Cerebellar cortex (tissue), 1 donor: ENCODE data around the gene RALGPS1.

Source experiments
- DNase-seq: peaks from one replicate; pipeline ENCODE4 v3.0.0-alpha.2; 2015; ENCODE audit warnings: low spot score

RALGPS1 gene

GRCh38 chr9:127225801-127226625 lies 311.4 kb downstream of the RALGPS1 start:
- DNase-seq = peak; percentile 33

- no peak for DNase-seq
Measured at GRCh38 chr9:127229691-127230417, 315.3 kb downstream of the RALGPS1 start.

- no peak for DNase-seq
Measured at GRCh38 chr9:127231666-127232065, 317.1 kb downstream of the RALGPS1 start.

- no peak for DNase-seq
Measured at GRCh38 chr9:127232833-127233549, 318.4 kb downstream of the RALGPS1 start.

- no peak for DNase-seq
Measured at GRCh38 chr9:127233550-127233949, 319.0 kb downstream of the RALGPS1 start.

- DNase-seq = no peak
Measured at GRCh38 chr9:127233989-127234388, 319.4 kb downstream of the RALGPS1 start.

- no peak for DNase-seq
Measured at GRCh38 chr9:127237801-127238200, 323.2 kb downstream of the RALGPS1 start.

- DNase-seq = no peak
Measured at GRCh38 chr9:127241354-127241753, 326.8 kb downstream of the RALGPS1 start.

- peak; percentile 98 for DNase-seq
Measured at GRCh38 chr9:127244609-127245601, 330.3 kb downstream of the RALGPS1 start.

- no peak for DNase-seq
Measured at GRCh38 chr9:127245637-127246164, 331.1 kb downstream of the RALGPS1 start.

- no peak for DNase-seq
Measured at GRCh38 chr9:127248241-127248640, 333.7 kb downstream of the RALGPS1 start.

GRCh38 chr9:127249877-127250276 lies 335.3 kb downstream of the RALGPS1 start:
- DNase-seq = no peak

GRCh38 chr9:127250896-127251391 lies 336.4 kb downstream of the RALGPS1 start:
- no peak for DNase-seq

- DNase-seq = no peak
Measured at GRCh38 chr9:127252410-127253318, 338.1 kb downstream of the RALGPS1 start.

GRCh38 chr9:127253446-127253845 lies 338.9 kb downstream of the RALGPS1 start:
- DNase-seq = peak; percentile 26

- no peak for DNase-seq
Measured at GRCh38 chr9:127255692-127256091, 341.1 kb downstream of the RALGPS1 start.

GRCh38 chr9:127256324-127256723 lies 341.7 kb downstream of the RALGPS1 start:
- no peak for DNase-seq

GRCh38 chr9:127258606-127259471 lies 344.3 kb downstream of the RALGPS1 start:
- DNase-seq = no peak

- peak; percentile 28 for DNase-seq
Measured at GRCh38 chr9:127262602-127263001, 348.0 kb downstream of the RALGPS1 start.
